Epidermal melanocyte (primary cell): ENCODE measurements around the gene ATXN7L1.
A peak's percentile ranks its signal among the peaks of the same experiment; 100 is the strongest.
"Not testable (repeated sequence)": the region's sequence is repeated elsewhere in the genome, so short reads cannot be mapped to it uniquely, and the experiment has no call there.

Source experiments
- DNase-seq: peaks from one replicate; pipeline ENCODE4 v3.0.0; 2011; ENCODE audit warnings: low spot score; ENCODE audit not compliant: insufficient read length

Gene ATXN7L1

GRCh38 chr7:105621176-105621575, 255.2 kb downstream of the ATXN7L1 start:
- DNase-seq, result no peak

- DNase-seq, result no peak
These were observed 256.8 kb downstream of the ATXN7L1 start for GRCh38 chr7:105619590-105619989.

GRCh38 chr7:105618016-105618296, 258.4 kb downstream of the ATXN7L1 start:
- no peak for DNase-seq

DNA sequence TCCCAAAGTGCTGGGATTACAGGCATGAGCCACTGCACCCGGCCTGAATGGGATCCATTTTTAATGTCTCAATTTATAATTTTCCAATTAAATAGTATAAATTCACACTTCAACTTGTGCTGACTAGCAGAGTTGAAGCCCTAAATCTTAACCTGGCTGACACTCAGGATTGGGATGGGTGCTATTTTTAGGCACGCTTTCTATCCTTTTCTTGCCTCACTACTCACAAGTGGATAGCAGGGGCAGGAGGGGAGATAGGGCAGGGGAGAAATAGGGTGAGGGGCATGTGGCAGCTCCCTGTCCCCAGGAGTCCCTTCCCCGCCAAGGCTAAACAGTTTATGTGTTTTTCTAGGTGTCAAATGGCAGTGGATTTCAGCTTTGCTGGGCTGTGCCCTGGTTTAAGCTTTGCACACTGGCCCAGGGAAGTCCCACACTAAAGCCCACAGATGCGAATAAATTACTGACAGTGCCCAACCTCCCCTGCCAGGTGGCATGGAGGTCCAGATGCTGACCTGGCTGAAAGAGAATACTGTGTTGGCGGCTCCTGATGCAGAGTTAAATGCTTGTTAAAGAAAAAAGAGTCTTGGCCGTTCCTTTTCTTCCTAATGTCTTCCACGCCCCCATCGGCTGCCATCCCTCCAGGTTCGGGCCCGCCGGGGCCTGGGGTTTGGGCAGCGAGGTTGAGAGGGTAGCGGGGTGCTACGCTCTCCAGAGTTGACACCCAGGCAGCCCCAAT, 259.0 kb downstream of the ATXN7L1 start:
- no peak for DNase-seq

- no peak for DNase-seq
These were observed 262.0 kb downstream of the ATXN7L1 start for GRCh38 chr7:105614341-105614840.

- no peak for DNase-seq
These were observed 262.6 kb downstream of the ATXN7L1 start for GRCh38 chr7:105613611-105614330.

- DNase-seq, result no peak
These were observed 263.6 kb downstream of the ATXN7L1 start for GRCh38 chr7:105612806-105613205.

DNA sequence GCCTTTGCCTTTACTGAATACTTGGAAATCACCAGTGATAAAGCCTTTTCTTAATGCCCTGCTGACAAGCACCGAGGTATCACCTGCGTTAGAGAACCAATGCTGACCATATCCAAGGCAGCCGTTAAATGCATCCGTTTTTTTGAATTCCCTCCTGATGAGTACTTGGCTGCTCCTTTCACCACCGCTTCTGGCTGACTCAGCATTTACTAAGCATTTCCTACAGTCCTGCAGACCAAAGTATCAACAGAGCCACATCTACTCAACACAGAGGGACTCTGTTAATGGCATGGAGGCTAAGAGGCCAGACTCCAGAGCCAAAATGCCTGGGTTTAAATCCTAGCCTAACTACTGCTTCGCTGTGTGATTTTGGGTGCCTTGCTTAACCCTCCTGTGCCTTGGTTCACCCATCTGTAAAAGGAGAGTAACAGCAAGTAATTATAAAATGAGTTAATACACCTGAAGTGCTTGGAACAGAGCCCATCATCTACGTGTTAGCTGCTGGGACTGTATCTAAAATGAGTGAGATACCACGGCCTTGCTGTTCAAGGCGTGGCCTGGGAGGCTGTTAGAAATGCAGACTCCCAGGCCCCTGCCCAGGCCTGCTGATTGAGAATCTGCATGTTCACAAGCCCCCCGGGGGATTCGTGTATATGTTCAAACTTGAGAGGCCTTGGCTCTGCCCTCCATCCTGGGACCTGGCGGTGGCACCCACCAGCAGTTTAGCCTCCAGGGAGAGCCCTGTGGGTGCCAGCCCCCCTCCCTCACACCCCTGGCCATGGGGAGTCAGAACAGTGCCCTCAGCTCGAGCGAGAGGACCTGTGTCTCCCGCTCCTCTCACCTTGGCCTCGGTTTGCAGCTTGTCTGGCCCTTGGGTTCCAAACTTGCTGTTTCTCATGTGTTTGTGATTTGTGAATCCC, 264.3 kb downstream of the ATXN7L1 start:
- DNase-seq, result no peak

DNA sequence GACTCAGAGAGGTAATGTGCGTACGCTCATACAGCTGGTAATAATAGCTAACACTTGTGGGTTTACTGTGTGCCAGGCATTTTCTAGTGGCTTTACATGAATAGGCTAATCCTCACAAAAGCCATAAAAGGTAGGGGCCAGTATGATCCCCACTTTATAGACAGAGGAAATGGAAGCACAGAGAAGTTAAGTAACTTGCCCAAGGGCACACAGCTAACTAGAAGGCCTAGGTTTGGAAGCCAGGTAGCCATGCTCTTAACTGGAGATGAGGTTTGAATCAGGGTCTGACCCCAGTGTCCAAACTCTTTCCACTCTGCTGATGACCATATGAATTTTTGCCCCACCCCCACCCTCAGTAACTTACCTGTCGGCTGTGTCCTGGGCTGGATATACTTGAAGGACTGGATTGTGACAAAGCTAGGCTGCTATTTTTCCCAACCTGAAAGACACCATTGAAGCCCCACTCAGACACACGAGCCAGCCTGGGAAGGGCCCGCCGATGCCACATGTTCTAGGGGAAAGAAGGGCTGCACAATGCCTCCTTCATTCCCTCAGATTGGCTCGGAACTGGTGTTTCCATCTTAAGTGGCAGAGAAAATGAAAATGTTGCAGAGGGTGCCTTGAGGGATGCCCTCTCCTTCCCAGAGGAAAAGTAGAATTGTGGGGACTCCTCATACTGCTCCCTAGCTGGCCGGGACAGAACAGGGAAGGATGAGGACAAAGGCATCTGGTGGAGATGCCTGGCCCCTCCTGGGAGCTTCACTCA, 266.1 kb downstream of the ATXN7L1 start:
- DNase-seq, result no peak

DNA sequence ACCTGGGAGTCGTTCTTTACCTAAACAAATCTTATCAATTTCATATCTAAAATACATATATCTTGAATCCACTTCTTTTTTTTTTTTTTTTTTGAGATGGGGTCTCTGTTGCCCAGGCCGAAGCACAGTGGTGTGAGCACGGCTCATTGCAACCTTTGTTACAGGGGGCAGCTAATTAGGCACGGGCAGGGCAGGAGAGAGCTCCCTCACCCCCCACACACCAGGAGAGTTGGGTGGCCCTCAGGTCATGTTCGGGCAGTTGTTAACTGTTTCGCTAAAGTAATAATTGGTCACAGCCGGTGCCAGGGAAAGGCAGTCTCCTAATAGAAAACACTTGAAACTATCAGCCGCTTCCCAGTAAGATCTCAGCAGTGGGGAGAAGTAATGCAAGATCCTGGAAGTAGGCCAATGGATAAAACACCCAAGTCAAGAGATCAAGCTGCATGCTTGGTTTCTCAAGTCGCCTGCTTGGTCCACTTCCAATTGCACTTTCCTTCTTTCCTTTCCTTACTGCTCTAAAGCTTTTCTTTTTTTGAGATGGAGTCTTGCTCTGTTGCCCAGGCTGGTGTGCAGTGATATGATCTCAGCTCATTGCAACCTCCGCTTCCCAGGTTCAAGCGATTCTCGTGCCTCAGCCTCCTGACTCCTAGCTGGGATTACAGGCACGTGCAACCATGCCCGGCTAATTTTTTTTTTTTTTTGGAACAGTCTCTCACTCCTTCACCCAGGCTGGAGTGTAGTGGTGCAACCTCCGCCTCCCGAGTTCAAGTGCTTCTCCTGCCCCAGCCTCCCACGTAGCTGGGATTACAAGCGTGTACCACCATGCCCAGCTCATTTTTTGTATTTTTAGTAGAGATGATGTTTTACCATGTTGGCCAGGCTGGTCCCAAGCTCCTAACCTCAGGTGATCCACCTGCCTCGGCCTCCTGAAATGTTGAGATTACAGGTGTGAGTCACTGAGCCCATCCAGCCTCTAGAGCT, 273.8 kb downstream of the ATXN7L1 start:
- DNase-seq, result no peak

GRCh38 chr7:105600720-105601550, 275.5 kb downstream of the ATXN7L1 start:
- no peak for DNase-seq

- DNase-seq, result no peak
These were observed 276.8 kb downstream of the ATXN7L1 start for GRCh38 chr7:105599551-105599950.

GRCh38 chr7:105599080-105599479, 277.3 kb downstream of the ATXN7L1 start:
- DNase-seq, result not testable (repeated sequence)

GRCh38 chr7:105596866-105597265, 279.5 kb downstream of the ATXN7L1 start:
- DNase-seq, result no peak

GRCh38 chr7:105594034-105594433, 282.4 kb downstream of the ATXN7L1 start:
- DNase-seq, result no peak

- no peak for DNase-seq
These were observed 284.9 kb downstream of the ATXN7L1 start for GRCh38 chr7:105591522-105591921.

- DNase-seq, result no peak
These were observed 285.6 kb downstream of the ATXN7L1 start for GRCh38 chr7:105590793-105591192.

DNA sequence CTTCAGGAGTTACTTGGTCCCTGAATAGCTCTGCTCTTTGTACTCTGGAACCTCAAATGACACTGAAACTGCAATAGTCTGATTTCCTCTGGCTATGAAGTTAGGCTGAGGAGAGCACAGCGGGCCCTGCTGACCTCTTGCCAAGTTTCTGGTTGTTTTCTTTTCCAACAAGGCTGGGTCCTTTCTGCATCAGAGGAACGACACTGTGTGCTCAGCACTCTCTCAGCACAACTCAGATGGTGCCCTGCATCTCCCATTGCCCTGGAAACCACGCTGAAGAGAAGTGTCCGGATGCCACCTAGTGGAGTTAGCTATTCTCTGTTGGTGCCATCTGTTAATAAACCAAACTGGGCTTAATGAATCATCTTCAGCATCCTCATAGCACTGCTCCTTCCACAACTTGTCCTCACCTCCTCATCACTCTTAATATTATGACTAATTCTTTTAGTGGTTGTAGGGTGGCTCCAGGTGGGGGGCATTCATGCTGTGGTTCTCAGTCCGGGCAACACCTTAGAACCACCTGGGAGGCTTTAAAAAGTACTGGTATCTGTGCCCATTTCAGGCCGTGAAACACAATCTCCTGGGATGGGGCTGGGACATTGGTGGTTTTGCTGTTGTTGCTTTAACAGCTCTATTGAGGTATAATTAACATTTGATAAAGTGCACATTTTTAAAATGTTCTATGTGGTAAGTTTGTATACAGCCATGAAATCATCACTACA, 286.9 kb downstream of the ATXN7L1 start:
- DNase-seq, result peak; percentile 77
